SK-N-MC (cell line): ENCODE measurements around the gene MTUS2.

Experiments
- DNase-seq: peaks from one replicate; pipeline ENCODE4 v3.0.0-alpha.2; 2011; ENCODE audit warnings: low read depth, low spot score
- H3K27ac ChIP-seq: fragments of 200-600 bp; sonication (generic); 2 replicates; pipeline ENCODE4 v1.5.1; 2016; ENCODE audit warnings: mixed run types
- H3K36me3 ChIP-seq: fragments of 200-600 bp; sonication (generic); 2 replicates; pipeline ENCODE4 v1.6.1; 2017; ENCODE audit warnings: antibody characterized with exemption, low read length, mixed read lengths; ENCODE audit not compliant: insufficient read depth
- H3K4me3 ChIP-seq: fragments of 200-600 bp; sonication (generic); 2 replicates; pipeline ENCODE4 v1.5.1; 2016
- H3K9ac ChIP-seq: fragments of 200-600 bp; sonication (generic); 2 replicates; pipeline ENCODE4 v1.8.0; 2017; ENCODE audit warnings: mixed run types, mixed read lengths; ENCODE audit not compliant: insufficient read length
- H3K9me3 ChIP-seq: fragments of 200-600 bp; sonication (generic); 2 replicates; pipeline ENCODE4 v1.6.1; 2017; ENCODE audit warnings: low read depth, mild to moderate bottlenecking, antibody characterized with exemption, low read length, moderate library complexity, mixed read lengths
- EZH2 ChIP-seq: fragments of 200-600 bp; sonication (generic); IDR thresholded peaks from one replicate; pipeline ENCODE4 v1.6.1; 2017; ENCODE audit warnings: antibody characterized with exemption
- FOXP2 ChIP-seq: optimal IDR thresholded peaks from 2 replicates; pipeline ENCODE3; 2011; ENCODE audit warnings: mild to moderate bottlenecking, moderate library complexity; ENCODE audit not compliant: insufficient read depth; ENCODE audit errors: extremely low read length, control extremely low read depth
- POLR2AphosphoS5 ChIP-seq: IDR thresholded peaks from 2 replicates; pipeline ENCODE4 v1.6.1; 2012; ENCODE audit warnings: mild to moderate bottlenecking, low read depth, low read length, borderline replicate concordance

The MTUS2 gene

DNA sequence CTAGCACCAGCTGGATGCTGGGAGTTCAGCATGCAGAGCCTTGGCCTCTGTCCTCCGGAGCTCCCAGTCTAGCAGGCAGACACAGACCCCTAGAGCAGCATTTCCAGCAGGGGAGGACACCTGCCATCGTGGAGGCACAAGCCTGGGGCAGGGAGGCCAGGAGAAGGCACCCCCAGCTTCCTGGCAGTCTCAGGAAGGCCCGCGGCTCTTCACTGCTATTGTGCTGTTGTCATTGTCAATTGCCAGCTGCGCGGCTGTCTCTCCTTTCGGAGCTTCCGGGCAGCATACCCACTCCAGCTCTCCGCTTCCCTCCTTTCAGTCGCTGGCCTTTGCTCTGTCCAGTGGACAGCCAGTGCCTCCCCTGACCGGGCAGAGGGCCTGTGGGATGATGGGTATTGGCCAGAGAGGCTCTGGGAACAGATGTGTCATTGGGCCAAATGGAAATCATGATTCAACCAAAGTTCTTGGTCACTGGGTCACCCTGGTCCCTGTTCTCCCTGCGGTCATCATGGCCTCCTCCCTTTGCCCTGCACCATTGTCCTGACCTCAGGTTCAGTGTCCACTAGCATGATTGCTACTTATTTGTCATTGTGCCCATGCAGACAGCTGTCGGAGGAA is 682.4 kb downstream of the MTUS2 start:
- Histone ChIP-seq H3K36me3 (no peaks in the 10 kb centered on the region), H3K9me3 (no peaks in the 10 kb centered on the region), H3K27ac (no peak overlapping the region), H3K9ac (no peak overlapping the region), H3K4me3 (peak overlapping the region; percentile 70)
- DNase-seq: no peak
- no peak for TF ChIP-seq EZH2
- no peak for TF ChIP-seq POLR2AphosphoS5
- TF ChIP-seq FOXP2: no peak

DNA sequence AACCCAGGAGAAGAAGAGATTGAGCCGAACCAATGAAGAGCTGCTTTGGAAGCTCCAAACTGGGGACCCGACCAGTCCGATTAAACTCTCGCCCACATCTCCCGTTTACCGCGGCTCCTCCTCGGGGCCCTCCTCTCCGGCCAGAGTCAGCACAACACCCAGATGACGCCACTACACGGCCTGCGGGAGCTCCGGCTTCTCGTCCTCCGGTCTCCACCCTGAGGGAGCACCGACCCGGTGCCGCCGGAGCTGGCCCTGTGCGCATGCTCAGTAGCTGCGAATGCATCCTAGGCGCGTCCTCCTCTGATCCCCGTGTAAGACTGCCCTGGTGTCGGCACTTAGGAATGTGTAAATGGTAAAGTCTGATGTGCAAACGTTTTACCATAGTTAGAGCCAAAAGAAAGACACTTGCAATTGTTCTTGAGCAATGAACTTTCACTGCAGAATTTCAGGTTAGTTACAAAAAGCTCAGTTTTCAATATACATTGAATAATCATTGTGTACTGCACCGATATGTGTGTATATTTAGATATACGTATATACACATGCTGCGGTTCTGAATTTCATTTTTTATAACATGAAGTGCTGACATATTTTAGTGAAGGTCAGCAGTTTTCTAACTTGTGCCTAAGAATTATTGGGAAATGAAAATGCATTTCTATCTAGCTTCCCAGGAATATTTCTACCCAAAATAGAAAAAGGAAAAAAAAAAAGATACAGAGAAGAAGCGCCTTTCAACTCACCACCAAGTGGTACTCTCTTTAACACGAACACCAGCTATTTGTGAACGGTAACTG is 683.1 kb downstream of the MTUS2 start:
- peak overlapping the region; percentile 70 for H3K4me3 ChIP-seq
- no peak overlapping the region for H3K9ac ChIP-seq
- no peaks in the 10 kb centered on the region for H3K9me3 ChIP-seq
- DNase-seq: no peak
- H3K27ac ChIP-seq: no peak overlapping the region
- no peaks in the 10 kb centered on the region for H3K36me3 ChIP-seq
- TF ChIP-seq EZH2 (no peak), FOXP2 (no peak), POLR2AphosphoS5 (no peak)

DNA sequence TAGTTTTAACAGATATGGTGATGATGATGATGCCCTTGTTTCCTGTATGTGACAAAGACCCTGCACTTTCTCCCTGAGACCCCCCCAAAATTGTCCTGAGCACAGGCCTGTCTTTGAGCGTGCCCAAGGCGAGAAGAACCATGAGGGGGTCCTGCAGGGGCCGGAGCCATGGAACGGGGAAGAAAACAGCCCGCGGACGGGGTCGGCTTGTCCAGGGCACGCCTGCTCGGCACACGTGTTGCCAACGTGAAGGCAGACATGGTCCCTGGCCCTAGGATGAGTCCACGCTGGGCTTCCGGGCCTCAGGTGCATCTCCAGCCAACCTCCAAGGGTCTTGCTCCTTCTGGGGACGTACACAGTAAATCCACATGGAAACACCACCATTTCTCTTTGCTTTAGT is 684.6 kb downstream of the MTUS2 start:
- H3K36me3 ChIP-seq: no peaks in the 10 kb centered on the region
- TF ChIP-seq FOXP2 (no peak), EZH2 (no peak), POLR2AphosphoS5 (no peak)
- no peaks in the 10 kb centered on the region for H3K9me3 ChIP-seq
- H3K9ac ChIP-seq: no peak overlapping the region
- H3K4me3 ChIP-seq: no peak overlapping the region
- no peak overlapping the region for H3K27ac ChIP-seq
- DNase-seq: no peak

DNA sequence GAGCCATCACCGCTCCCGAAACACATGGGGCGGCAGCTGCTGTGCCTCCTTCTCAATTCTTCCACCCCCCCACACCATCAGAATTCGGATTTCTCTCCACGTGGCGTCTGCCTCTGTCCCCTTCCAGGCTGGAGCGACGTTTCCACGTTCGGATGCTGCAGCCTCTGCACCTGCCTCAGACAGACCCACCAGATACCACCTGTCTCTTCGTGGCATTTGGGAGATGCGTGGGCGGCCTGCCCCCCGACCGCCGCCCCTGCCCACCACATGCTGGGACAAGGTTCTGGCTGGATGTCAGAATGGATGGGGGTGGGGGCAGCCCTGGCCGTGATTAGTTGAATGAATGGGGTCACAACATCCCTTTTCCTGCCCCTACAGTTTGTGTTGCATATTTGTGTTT is 685.4 kb downstream of the MTUS2 start:
- no peak for DNase-seq

DNA sequence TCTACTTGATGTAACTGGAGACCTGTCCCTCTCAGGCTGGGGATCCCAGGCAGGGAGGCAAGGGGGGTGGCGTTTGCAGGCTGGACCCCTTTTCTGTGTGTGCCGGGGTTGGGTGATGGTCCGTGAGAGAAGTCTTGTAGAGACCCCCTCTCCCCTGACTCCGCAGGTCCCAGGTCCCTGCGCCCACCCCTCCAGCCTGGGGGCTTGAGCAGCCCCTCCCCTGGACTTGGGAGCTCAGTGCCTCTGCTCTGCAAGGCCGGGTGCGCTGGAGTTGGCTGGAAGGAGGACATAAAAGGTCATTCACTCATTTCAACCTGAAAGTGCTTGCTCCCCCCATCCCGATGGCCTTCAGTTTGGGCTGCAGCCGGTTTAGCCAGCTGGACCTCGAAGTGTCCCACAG is 685.8 kb downstream of the MTUS2 start:
- Histone ChIP-seq H3K27ac (no peak overlapping the region), H3K36me3 (no peaks in the 10 kb centered on the region; the same call in 1 of the 2 replicates)
- no peak for DNase-seq

More for the DNA sequence above, 685.4 kb downstream of the MTUS2 start:
- TF ChIP-seq POLR2AphosphoS5: no peak
- TF ChIP-seq EZH2: no peak
- TF ChIP-seq FOXP2: no peak
- no peak overlapping the region for H3K9ac ChIP-seq
- H3K9me3 ChIP-seq: no peaks in the 10 kb centered on the region
- no peak overlapping the region for H3K4me3 ChIP-seq
- H3K36me3 ChIP-seq: no peaks in the 10 kb centered on the region
- no peak overlapping the region for H3K27ac ChIP-seq

DNA sequence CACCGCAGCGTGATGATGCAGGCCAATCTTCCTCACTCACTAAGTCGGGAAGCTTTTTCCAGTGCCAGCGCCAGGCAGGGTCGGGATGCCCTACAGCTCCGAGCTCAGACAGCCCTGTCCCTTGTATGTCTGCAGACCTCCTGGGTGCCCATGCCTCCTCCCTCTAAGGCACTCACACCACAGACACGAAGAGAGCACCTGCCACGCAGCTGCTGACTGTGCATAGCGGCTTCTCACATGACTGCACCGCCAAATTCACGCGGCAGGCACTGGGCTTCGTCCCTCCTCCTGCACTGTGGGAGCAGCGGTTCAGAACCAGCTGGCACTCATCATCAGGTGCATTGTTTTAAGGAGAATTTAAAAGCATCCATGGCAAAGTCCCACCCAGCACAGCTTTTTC is 687.2 kb downstream of the MTUS2 start:
- H3K9me3 ChIP-seq: no peaks in the 10 kb centered on the region
- H3K36me3 ChIP-seq: no peaks in the 10 kb centered on the region; the same call in 1 of the 2 replicates
- no peak for DNase-seq
- H3K27ac ChIP-seq: no peak overlapping the region
- TF ChIP-seq FOXP2 (no peak), EZH2 (no peak), POLR2AphosphoS5 (no peak)
- no peak overlapping the region for H3K4me3 ChIP-seq
- H3K9ac ChIP-seq: no peak overlapping the region

More for the DNA sequence above, 685.8 kb downstream of the MTUS2 start:
- TF ChIP-seq EZH2: no peak
- H3K9ac ChIP-seq: no peak overlapping the region
- H3K4me3 ChIP-seq: no peak overlapping the region
- H3K9me3 ChIP-seq: no peaks in the 10 kb centered on the region

DNA sequence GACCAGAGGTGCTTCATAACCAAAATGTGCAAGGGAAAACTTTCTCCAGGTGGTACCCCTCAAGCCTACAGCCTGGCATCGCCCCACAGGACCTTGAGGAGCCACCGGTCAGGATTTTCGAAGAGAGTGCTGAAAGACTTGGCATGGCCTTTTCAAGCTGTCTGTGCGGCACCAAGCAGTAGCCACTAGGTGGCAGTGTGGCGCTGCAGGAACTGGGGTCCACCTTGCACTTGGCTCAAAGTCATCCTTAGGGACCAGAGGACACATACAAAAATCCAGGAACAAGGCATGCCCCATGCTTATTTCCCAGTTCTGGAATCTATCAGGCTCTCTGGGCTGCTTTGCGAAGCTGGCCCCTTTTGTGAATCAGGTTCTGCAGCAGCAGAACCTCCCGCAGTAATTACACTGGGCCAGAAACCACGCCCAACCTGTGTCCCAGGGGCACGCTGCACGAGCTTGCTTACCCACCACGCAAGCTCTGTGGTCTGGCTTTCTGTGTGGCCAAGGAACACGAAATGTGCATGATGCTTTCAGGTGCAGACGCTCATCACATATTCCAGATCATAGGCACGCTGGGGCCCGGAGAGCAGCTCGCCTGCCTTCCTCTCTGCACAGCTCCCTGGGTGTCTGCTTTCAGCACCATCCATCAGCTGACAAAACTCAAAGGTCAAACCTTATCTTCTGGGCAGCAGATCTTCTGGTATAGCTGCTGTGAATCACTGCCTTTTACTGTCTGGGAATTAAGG is 688.2 kb downstream of the MTUS2 start:
- H3K36me3 ChIP-seq: peaks cover 6% of the 10 kb centered on the region; the same call in 1 of the 2 replicates
- DNase-seq: peak; percentile 40
- TF ChIP-seq EZH2 (no peak), POLR2AphosphoS5 (no peak), FOXP2 (no peak)
- no peaks in the 10 kb centered on the region for H3K9me3 ChIP-seq
- no peak overlapping the region for H3K27ac ChIP-seq
- no peak overlapping the region for H3K9ac ChIP-seq
- H3K4me3 ChIP-seq: no peak overlapping the region

DNA sequence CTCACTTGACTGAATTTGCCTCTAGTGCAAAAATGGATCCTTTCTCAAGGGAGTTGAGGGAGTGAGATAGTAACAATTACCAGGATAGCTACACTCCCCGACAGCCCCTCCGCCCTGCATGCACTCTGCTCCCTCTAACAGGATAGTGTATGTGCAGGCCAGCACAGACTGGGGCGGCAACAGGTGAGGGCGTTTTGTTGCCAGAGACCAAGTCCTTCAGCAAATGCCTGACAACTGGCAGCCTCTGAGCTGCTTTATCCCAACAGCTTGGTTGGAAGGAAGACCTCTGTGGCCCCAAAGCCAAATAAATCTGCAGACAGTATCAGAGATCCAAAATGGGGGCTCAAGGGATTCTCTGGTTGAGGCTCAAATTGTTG is 688.7 kb downstream of the MTUS2 start:
- no peak overlapping the region for H3K9ac ChIP-seq
- no peak for DNase-seq
- TF ChIP-seq EZH2 (no peak), FOXP2 (no peak), POLR2AphosphoS5 (no peak)
- H3K36me3 ChIP-seq: peaks cover 11% of the 10 kb centered on the region; the same call in 1 of the 2 replicates
- H3K27ac ChIP-seq: no peak overlapping the region
- no peak overlapping the region for H3K4me3 ChIP-seq
- H3K9me3 ChIP-seq: no peaks in the 10 kb centered on the region
